ENCODE results near the gene MYOC. TPM values are rescaled to one million over a fixed set of nuclear protein-coding genes. Genes with fewer than 3 reads are reported as not detected.
"Not testable (repeated sequence)": the region's sequence is repeated elsewhere in the genome, so short reads cannot be mapped to it uniquely, and the experiment has no call there.

MYOC gene
- polyA plus RNA-seq (2013, experiment 1 of 4): not detected
- not detected for polyA plus RNA-seq (2013, experiment 2 of 4)
- polyA plus RNA-seq (2013, experiment 3 of 4): not detected
- polyA plus RNA-seq (2013, experiment 4 of 4): not detected

- H3K27ac ChIP-seq (ENCODE audit: insufficient read depth, low read depth, low read length, poor library complexity, severe bottlenecking): no peak within 1 kb of the TSS
- WGBS, 2 experiments: 90 to 92% methylated on average over 8 of the region's 8 CpGs
- H3K27me3 ChIP-seq (ENCODE audit: control insufficient read depth, insufficient read depth, low read length, poor library complexity, severe bottlenecking): no peaks in the 10 kb centered on the region
- no peaks in the 10 kb centered on the region for H3K4me1 ChIP-seq (ENCODE audit: control insufficient read depth, insufficient read depth, low read length)
- H3K36me3 ChIP-seq (ENCODE audit: control insufficient read depth, insufficient read depth, low read length): no peaks in the 10 kb centered on the region
- H3K9me3 ChIP-seq (ENCODE audit: control insufficient read depth, low read length): no peaks in the 10 kb centered on the region
- H3K4me3 ChIP-seq (ENCODE audit: insufficient read depth, low read depth, low read length): no peak within 1 kb of the TSS
Observed at GRCh38 chr1:171652234-171652822, at the start of gene MYOC. Gene MYOC (minus strand): TSS chr1:171652688. CDS start chr1:171652611, 77 bp downstream.

- Histone ChIP-seq H3K4me1 (ENCODE audit: control insufficient read depth, insufficient read depth, low read length) (peaks cover 10% of the 10 kb centered on the region), H3K36me3 (ENCODE audit: control insufficient read depth, insufficient read depth, low read length) (no peaks in the 10 kb centered on the region), H3K9me3 (ENCODE audit: control insufficient read depth, low read length) (no peaks in the 10 kb centered on the region), H3K27me3 (ENCODE audit: control insufficient read depth, insufficient read depth, low read length, poor library complexity, severe bottlenecking) (no peaks in the 10 kb centered on the region), H3K27ac (ENCODE audit: insufficient read depth, low read depth, low read length, poor library complexity, severe bottlenecking) (no peak overlapping the region), H3K4me3 (ENCODE audit: insufficient read depth, low read depth, low read length) (no peak overlapping the region)
- 82 to 86% methylated on average over 2 of the region's 2 CpGs for WGBS, 2 experiments
Observed at GRCh38 chr1:171699531-171699930, 47.0 kb upstream of the MYOC start.

- H3K4me1 ChIP-seq (ENCODE audit: control insufficient read depth, insufficient read depth, low read length); H3K4me3 ChIP-seq (ENCODE audit: insufficient read depth, low read depth, low read length); H3K27ac ChIP-seq (ENCODE audit: insufficient read depth, low read depth, low read length, poor library complexity, severe bottlenecking); H3K27me3 ChIP-seq (ENCODE audit: control insufficient read depth, insufficient read depth, low read length, poor library complexity, severe bottlenecking); H3K36me3 ChIP-seq (ENCODE audit: control insufficient read depth, insufficient read depth, low read length); H3K9me3 ChIP-seq (ENCODE audit: control insufficient read depth, low read length): not testable (repeated sequence)
- WGBS, 2 experiments: 87 to 92% methylated on average over 14 of the region's 14 CpGs
Observed at GRCh38 chr1:171695772-171696171, 43.3 kb upstream of the MYOC start.

- 98 to 99% methylated on average over 9 to 12 of the region's 23 CpGs for WGBS, 2 experiments
- not testable (repeated sequence) for H3K4me1 ChIP-seq (ENCODE audit: control insufficient read depth, insufficient read depth, low read length); H3K4me3 ChIP-seq (ENCODE audit: insufficient read depth, low read depth, low read length); H3K36me3 ChIP-seq (ENCODE audit: control insufficient read depth, insufficient read depth, low read length); H3K9me3 ChIP-seq (ENCODE audit: control insufficient read depth, low read length); H3K27me3 ChIP-seq (ENCODE audit: control insufficient read depth, insufficient read depth, low read length, poor library complexity, severe bottlenecking); H3K27ac ChIP-seq (ENCODE audit: insufficient read depth, low read depth, low read length, poor library complexity, severe bottlenecking)
Observed at GRCh38 chr1:171693541-171693940, 41.1 kb upstream of the MYOC start.

GRCh38 chr1:171683870-171684269, 31.4 kb upstream of the MYOC start:
- 91 to 94% methylated on average over 8 of the region's 8 CpGs for WGBS, 2 experiments
- H3K27me3 ChIP-seq (ENCODE audit: control insufficient read depth, insufficient read depth, low read length, poor library complexity, severe bottlenecking): no peaks in the 10 kb centered on the region

GRCh38 chr1:171680339-171680738, 27.9 kb upstream of the MYOC start:
- WGBS, 2 experiments: 93 to 95% methylated on average over 3 of the region's 3 CpGs
- H3K4me3 ChIP-seq (ENCODE audit: insufficient read depth, low read depth, low read length): no peak overlapping the region
- no peaks in the 10 kb centered on the region for H3K4me1 ChIP-seq (ENCODE audit: control insufficient read depth, insufficient read depth, low read length)
- H3K9me3 ChIP-seq (ENCODE audit: control insufficient read depth, low read length): no peaks in the 10 kb centered on the region
- no peaks in the 10 kb centered on the region for H3K36me3 ChIP-seq (ENCODE audit: control insufficient read depth, insufficient read depth, low read length)
- no peak overlapping the region for H3K27ac ChIP-seq (ENCODE audit: insufficient read depth, low read depth, low read length, poor library complexity, severe bottlenecking)
- H3K27me3 ChIP-seq (ENCODE audit: control insufficient read depth, insufficient read depth, low read length, poor library complexity, severe bottlenecking): no peaks in the 10 kb centered on the region

More at GRCh38 chr1:171683870-171684269, 31.4 kb upstream of the MYOC start:
- no peaks in the 10 kb centered on the region for H3K9me3 ChIP-seq (ENCODE audit: control insufficient read depth, low read length)
- H3K4me3 ChIP-seq (ENCODE audit: insufficient read depth, low read depth, low read length): no peak overlapping the region
- no peak overlapping the region for H3K27ac ChIP-seq (ENCODE audit: insufficient read depth, low read depth, low read length, poor library complexity, severe bottlenecking)
- H3K36me3 ChIP-seq (ENCODE audit: control insufficient read depth, insufficient read depth, low read length): no peaks in the 10 kb centered on the region
- no peaks in the 10 kb centered on the region for H3K4me1 ChIP-seq (ENCODE audit: control insufficient read depth, insufficient read depth, low read length)

- H3K4me3 ChIP-seq (ENCODE audit: insufficient read depth, low read depth, low read length): no peak overlapping the region
- H3K4me1 ChIP-seq (ENCODE audit: control insufficient read depth, insufficient read depth, low read length): no peaks in the 10 kb centered on the region
- no peaks in the 10 kb centered on the region for H3K36me3 ChIP-seq (ENCODE audit: control insufficient read depth, insufficient read depth, low read length)
- WGBS, 2 experiments: 95 to 100% methylated on average over 2 of the region's 2 CpGs
- H3K27me3 ChIP-seq (ENCODE audit: control insufficient read depth, insufficient read depth, low read length, poor library complexity, severe bottlenecking): no peaks in the 10 kb centered on the region
- no peak overlapping the region for H3K27ac ChIP-seq (ENCODE audit: insufficient read depth, low read depth, low read length, poor library complexity, severe bottlenecking)
- H3K9me3 ChIP-seq (ENCODE audit: control insufficient read depth, low read length): no peaks in the 10 kb centered on the region
Observed at GRCh38 chr1:171676823-171677222, 24.3 kb upstream of the MYOC start.

GRCh38 chr1:171674431-171675405, 22.2 kb upstream of the MYOC start:
- Histone ChIP-seq H3K9me3 (ENCODE audit: control insufficient read depth, low read length) (no peaks in the 10 kb centered on the region), H3K27ac (ENCODE audit: insufficient read depth, low read depth, low read length, poor library complexity, severe bottlenecking) (no peak overlapping the region)
- WGBS, 2 experiments: 82 to 92% methylated on average over 2 to 3 of the region's 3 CpGs

GRCh38 chr1:171670739-171671138, 18.3 kb upstream of the MYOC start:
- Histone ChIP-seq H3K4me3 (ENCODE audit: insufficient read depth, low read depth, low read length) (no peak overlapping the region), H3K9me3 (ENCODE audit: control insufficient read depth, low read length) (no peaks in the 10 kb centered on the region), H3K27ac (ENCODE audit: insufficient read depth, low read depth, low read length, poor library complexity, severe bottlenecking) (no peak overlapping the region), H3K4me1 (ENCODE audit: control insufficient read depth, insufficient read depth, low read length) (no peaks in the 10 kb centered on the region), H3K36me3 (ENCODE audit: control insufficient read depth, insufficient read depth, low read length) (no peaks in the 10 kb centered on the region), H3K27me3 (ENCODE audit: control insufficient read depth, insufficient read depth, low read length, poor library complexity, severe bottlenecking) (no peaks in the 10 kb centered on the region)
- WGBS, 2 experiments: 95 to 96% methylated on average over 28 of the region's 28 CpGs

More at GRCh38 chr1:171674431-171675405, 22.2 kb upstream of the MYOC start:
- no peaks in the 10 kb centered on the region for H3K4me1 ChIP-seq (ENCODE audit: control insufficient read depth, insufficient read depth, low read length)
- no peaks in the 10 kb centered on the region for H3K27me3 ChIP-seq (ENCODE audit: control insufficient read depth, insufficient read depth, low read length, poor library complexity, severe bottlenecking)
- no peak overlapping the region for H3K4me3 ChIP-seq (ENCODE audit: insufficient read depth, low read depth, low read length)
- no peaks in the 10 kb centered on the region for H3K36me3 ChIP-seq (ENCODE audit: control insufficient read depth, insufficient read depth, low read length)

- no peaks in the 10 kb centered on the region for H3K36me3 ChIP-seq (ENCODE audit: control insufficient read depth, insufficient read depth, low read length)
- no peak overlapping the region for H3K4me3 ChIP-seq (ENCODE audit: insufficient read depth, low read depth, low read length)
- H3K9me3 ChIP-seq (ENCODE audit: control insufficient read depth, low read length): no peaks in the 10 kb centered on the region
- no peaks in the 10 kb centered on the region for H3K27me3 ChIP-seq (ENCODE audit: control insufficient read depth, insufficient read depth, low read length, poor library complexity, severe bottlenecking)
- WGBS, 2 experiments: 83 to 88% methylated on average over 5 of the region's 5 CpGs
- no peaks in the 10 kb centered on the region for H3K4me1 ChIP-seq (ENCODE audit: control insufficient read depth, insufficient read depth, low read length)
- H3K27ac ChIP-seq (ENCODE audit: insufficient read depth, low read depth, low read length, poor library complexity, severe bottlenecking): no peak overlapping the region
Observed at GRCh38 chr1:171668372-171668771, 15.9 kb upstream of the MYOC start.

All from ectodermal cell (in vitro differentiated cells).